ENCODE measurements around the gene RGS9.

The RGS9 gene

DNA sequence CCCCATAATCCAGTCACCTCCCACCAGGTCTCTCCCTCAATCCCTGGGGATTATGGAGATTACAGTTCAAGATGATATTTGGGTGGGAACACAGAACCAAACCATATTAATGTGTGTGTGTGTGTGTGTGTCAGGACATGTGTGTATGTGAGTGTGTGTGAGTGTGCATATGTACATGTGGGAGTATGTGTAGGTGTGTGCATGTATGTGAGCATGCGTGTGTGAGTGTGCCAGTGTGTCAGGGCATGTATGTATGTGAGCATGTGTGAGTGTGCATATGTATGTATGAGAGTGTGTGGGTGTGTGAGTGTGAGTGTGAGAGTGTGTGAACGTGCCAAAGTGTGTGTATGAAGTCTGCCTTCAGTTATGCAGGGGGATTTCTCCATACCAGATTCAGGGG lies 37.8 kb downstream of the RGS9 start:
- TF ChIP-seq, protein P1, sequence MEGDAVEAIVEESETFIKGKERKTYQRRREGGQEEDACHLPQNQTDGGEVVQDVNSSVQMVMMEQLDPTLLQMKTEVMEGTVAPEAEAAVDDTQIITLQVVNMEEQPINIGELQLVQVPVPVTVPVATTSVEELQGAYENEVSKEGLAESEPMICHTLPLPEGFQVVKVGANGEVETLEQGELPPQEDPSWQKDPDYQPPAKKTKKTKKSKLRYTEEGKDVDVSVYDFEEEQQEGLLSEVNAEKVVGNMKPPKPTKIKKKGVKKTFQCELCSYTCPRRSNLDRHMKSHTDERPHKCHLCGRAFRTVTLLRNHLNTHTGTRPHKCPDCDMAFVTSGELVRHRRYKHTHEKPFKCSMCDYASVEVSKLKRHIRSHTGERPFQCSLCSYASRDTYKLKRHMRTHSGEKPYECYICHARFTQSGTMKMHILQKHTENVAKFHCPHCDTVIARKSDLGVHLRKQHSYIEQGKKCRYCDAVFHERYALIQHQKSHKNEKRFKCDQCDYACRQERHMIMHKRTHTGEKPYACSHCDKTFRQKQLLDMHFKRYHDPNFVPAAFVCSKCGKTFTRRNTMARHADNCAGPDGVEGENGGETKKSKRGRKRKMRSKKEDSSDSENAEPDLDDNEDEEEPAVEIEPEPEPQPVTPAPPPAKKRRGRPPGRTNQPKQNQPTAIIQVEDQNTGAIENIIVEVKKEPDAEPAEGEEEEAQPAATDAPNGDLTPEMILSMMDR (IDR thresholded peaks at IDR 0.05) = no peak

DNA sequence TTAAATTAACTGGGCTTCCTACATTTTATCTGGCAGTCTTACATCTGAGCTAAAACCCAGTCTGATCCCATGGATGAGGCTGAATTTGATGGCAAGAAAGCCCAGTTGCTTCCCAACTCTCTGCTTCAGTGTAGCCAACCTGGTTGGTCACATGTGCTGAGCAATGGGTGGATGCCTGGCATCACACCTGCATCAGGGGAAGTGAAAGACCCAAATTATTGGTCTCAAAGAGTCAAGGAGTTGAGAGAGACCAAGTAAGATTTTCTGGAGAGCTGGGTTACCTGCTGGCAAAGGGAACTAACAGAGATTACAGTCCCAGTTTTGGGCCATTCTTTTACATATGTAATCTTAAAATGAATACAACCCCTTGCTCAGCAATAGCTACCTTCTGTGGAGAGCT lies 38.8 kb downstream of the RGS9 start:
- TF ChIP-seq, protein P1 (IDR thresholded peaks at IDR 0.05) = no peak

DNA sequence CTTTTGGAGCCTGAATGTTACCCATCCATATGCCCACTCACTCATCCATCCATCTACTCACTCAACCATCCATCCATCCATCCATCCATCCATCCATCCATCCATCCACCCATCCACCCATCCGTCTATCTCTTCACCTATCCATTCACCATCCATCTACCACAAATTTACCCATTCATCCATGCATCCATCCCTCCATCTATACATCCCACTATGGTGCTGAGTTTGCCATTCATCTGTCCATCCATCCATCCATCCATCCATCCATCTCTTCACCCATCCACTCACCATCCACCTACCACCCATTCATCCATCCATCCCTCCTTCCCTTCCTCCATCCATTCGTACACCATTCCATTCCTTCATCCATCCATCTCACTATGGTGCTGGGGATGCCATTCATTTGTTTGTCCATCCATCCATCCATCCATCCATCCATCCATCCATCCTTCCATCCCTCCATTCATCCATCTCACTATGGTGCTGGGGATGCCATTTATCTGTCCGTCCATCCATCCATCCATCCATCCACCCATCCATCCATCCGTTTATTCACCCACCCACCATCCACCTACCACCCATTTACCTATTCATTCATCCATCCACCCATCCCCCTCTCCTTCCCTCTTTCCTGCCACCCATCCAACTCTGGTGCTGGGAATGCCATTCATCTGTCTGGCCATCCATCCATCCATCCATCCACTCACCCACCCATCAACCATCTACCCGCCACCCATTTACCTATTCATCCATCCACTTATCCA lies 39.7 kb downstream of the RGS9 start:
- TF ChIP-seq, protein P1 (IDR thresholded peaks at IDR 0.05) = no peak

DNA sequence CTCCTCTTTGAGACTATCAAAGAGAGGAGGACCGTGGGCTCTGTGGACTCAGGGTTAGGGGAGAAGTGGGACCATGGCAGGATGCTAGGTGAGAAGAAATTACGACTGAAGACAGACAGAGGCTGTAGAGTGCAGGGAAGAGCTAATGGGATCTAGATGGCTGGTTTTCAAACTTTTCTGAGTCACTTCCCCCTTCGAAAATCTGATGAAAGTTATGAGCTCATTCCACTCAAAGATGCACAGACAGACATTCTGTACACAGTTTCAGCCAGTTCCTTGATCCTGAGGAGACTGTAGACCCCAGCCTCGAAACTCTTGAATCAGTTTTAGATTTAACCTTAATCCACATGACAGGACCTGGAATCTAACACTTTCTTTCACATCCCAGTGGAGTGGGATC lies 40.7 kb downstream of the RGS9 start:
- TF ChIP-seq, protein P1 (IDR thresholded peaks at IDR 0.05) = no peak

DNA sequence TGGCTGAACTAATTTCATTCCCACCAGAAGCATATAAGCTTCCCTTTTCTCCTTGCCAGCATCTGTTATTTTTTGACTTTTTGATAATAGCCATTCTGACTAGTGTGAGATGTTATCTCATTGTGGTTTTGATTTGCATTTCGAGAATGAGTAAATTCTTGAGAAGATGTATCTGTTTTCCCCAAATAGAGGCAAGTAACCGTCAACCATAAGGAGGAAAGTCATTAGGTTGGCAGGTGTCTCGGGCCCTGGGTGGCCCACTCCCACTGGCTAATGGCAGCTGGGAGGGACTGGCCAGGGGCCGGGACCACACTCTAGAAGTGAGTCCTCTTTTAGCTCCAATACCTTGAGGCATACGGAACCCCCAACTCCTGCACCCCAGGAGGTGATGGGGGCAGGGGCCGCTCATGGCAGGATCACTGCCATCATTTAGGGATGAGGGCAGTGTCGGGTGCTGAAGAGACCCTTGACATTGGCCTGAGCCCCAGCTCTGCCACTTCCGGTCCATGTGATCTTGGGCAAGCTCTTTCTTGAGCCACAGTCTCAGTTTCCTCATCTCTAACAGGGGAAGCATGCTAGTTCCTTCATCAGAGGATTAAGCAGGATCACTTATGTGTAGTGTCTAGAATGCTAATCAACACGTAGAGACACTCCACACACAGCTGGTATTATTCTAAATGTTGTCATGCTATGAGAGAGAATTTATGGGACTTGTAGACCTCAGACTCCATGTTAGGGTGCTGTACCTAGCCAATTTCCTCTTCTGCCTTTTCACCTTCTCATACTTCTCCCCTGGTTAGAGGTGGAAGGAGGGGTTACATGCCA lies 44.3 kb downstream of the RGS9 start:
- TF ChIP-seq, protein P1 (IDR thresholded peaks at IDR 0.05) = no peak

DNA sequence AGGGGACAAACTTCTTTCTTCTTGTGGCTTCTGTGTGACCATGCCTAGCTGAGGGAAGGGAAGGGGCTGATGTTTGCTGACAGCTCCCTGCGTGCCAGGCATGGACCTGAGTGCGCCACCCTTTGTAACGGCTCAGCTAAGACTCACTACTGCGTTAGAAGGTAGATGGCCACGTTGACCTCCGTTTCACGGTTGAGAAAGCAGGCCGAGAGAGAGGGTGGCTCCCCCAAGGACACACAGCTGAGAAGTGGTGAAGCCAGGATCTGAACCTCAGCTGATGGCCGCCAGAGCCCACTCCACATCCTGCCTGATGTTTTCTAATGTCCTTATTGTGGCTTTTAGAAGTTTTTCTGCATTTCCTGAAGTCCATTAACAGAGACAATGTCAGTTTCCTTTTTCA lies 45.1 kb downstream of the RGS9 start:
- TF ChIP-seq, protein P1 (IDR thresholded peaks at IDR 0.05) = no peak

DNA sequence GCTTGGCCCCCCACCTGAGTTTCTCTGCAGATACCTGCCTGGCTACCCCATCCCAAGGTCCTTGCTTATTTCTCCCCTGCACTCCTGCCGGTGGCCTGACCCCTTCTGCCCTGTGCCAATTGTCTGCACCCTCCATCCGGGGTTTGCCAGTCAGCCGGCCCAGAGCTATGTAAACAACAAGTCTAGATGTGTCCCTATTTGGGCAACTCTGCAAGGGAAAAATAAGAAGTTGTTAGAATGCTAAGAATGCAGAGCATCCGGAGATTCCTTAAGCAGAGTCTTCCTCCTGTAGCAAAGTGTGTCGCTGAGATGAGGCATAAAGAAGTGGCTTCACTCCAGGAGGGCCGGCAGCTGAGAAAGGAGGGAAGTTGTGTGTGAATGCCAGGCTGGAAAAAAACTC lies 46.6 kb downstream of the RGS9 start:
- TF ChIP-seq, protein P1 (IDR thresholded peaks at IDR 0.05) = no peak
